Muscle of arm (tissue), 12 donors: ENCODE data around the gene PLXNC1. TPM values are rescaled to one million over a fixed set of nuclear protein-coding genes. Genes with fewer than 3 reads are reported as not detected.

Experiments used
- DNase-seq: peaks from one replicate; pipeline ENCODE4 v3.0.0-alpha.2; 2013
- polyA plus RNA-seq, 12 donors: library from polyadenylated mRNA; unstranded; fragments of 120-200 nt; gene quantifications; one replicate each; pipeline ENCODE4 v1.2.1, GENCODE V29; 2013; ENCODE audit not compliant: insufficient read length in 12 of 12

The PLXNC1 gene
- polyA plus RNA-seq, 12 donors = 11.8 to 28.1 (median 19.9) TPM; not detected in 1

- DNase-seq = no peak
Observed at GRCh38 chr12:94152292-94153078, 4.1 kb downstream of the PLXNC1 start.

- DNase-seq = no peak
Observed at GRCh38 chr12:94157181-94157580, 8.8 kb downstream of the PLXNC1 start.

GRCh38 chr12:94157981-94158411 lies 9.6 kb downstream of the PLXNC1 start:
- DNase-seq = no peak

DNA sequence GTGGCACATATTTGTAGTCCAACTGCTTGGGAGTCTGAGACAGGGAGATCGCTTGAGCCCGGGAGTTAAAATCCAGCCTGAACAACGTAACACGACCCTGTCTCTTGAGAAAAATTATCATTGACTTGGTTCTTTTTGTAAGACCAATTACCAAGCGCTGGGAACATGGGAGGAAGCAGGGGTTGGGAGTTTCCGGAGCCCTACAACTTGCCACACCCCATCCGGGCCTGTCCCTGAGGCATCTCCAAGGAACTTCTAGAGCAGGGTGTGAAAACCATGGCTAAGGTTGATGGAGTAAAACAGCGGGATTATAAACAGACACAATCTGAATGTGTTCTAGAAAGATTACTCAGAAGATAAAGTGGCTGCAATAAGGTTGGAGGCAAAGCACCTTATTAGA lies 10.3 kb downstream of the PLXNC1 start:
- DNase-seq = no peak

DNA sequence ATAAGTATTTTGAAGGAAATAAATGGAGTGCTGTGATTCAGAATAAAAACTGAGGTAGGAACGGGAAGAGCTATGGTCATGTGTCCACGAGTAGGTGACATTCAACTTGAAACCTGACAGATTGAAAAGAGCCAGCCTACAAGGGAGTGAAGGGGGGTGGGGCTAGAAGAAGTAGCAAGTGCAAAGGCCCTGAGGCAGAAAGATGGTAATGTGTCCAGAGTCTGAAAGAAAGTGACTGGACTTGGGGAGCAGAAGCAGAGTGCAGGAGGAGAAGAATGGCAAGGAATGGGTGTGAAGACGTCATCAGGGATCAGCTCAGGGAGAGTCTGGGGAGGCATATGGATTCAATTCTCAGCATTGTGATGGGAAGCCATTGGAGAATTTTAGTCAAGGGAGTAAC lies 13.7 kb downstream of the PLXNC1 start:
- no peak for DNase-seq

- DNase-seq = no peak
Observed at GRCh38 chr12:94163850-94164249, 15.5 kb downstream of the PLXNC1 start.

DNA sequence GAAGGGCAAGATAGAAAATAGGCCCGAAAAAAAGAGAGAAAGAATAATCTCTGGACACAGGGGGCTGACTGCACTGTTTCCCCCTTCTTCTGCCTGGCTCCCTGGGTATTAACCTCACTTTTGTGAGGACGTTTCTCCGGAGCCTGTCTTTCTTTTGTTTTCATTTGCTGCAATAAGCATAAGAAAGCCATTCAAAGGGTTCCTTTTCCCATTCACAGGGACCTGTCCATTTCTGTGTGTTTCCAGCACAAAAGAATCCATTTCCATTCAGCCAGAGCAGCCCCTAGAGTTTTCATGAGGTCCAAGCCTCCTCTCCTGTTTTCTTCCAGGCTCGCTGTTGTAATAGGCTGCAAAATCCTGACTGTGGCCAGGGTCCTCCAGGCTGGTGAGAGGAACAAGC lies 16.8 kb downstream of the PLXNC1 start:
- peak; percentile 13 for DNase-seq

GRCh38 chr12:94165670-94166364 lies 17.4 kb downstream of the PLXNC1 start:
- DNase-seq = no peak

- DNase-seq = no peak
Observed at GRCh38 chr12:94167071-94167755, 18.8 kb downstream of the PLXNC1 start.

- no peak for DNase-seq
Observed at GRCh38 chr12:94167756-94168416, 19.5 kb downstream of the PLXNC1 start.

GRCh38 chr12:94169495-94169894 lies 21.1 kb downstream of the PLXNC1 start:
- DNase-seq = no peak

DNA sequence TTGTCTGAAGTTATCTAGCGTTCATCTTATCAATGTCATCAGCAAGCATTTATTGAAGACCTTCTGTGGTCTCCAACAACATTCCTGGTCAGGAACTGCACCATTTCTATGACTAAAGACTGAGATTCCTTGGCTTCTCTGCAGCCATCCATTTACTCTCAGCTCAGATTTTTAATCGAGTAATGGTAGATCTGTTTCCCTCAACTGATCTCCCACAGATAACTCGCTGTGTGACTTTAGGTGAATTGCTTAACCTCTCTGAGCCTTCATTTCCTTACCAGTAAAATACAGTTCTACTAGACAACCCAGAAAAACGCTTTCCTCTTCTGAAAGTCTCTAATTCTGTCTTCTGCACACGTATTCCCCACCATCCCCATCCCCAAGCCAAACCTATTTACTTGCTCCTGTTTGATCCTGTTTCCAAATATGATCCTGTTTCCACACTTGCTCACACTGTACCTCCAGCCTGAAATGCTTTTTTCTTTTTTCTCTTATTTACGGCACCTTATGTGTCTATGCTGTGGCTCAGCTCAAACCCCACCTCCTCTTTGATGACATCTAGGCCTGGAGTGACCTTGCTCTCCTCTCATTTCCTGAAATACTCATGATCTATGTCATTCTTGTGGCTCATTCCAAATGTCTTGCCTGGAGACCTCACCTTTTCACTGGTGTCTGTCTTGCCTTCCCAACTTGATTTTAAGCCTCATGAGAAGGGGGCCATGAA lies 21.8 kb downstream of the PLXNC1 start:
- DNase-seq = no peak

GRCh38 chr12:94170690-94171594 lies 22.6 kb downstream of the PLXNC1 start:
- no peak for DNase-seq

DNA sequence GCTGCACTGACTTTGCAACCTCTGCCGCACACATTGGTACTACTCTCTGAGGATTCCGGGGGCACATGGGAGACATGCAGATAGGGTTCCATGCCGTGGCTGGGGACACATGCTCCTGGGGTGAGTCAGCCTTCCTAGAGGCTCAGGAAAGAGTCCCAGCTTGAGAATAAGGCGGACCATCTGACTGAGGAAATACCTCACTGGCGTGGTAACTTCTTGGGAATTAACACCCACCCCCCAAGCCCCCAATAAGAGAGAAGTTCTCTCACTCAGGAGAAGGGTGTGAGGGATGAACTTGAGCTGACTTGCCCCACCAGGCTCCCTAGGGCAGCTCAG lies 23.2 kb downstream of the PLXNC1 start:
- DNase-seq = no peak

DNA sequence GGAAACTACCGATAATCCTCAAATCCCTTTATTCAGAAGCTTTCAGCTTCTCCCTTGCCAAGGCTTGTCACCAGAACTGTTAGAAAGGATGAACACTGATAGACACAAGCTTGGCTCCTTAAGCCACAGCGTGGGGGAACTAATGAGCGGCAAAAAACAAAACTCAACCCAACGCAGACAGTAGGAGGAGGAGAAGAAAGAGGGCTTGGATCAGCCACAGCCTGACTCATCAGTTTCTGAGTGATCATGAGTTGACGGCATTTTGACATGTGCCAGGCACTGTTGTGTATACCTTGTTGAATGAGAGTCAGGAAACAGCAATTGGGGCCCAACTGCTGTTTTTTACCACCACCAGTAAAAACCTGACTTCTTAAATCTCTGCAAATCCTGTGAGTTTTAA lies 23.7 kb downstream of the PLXNC1 start:
- no peak for DNase-seq

- no peak for DNase-seq
Observed at GRCh38 chr12:94172973-94173372, 24.6 kb downstream of the PLXNC1 start.

DNA sequence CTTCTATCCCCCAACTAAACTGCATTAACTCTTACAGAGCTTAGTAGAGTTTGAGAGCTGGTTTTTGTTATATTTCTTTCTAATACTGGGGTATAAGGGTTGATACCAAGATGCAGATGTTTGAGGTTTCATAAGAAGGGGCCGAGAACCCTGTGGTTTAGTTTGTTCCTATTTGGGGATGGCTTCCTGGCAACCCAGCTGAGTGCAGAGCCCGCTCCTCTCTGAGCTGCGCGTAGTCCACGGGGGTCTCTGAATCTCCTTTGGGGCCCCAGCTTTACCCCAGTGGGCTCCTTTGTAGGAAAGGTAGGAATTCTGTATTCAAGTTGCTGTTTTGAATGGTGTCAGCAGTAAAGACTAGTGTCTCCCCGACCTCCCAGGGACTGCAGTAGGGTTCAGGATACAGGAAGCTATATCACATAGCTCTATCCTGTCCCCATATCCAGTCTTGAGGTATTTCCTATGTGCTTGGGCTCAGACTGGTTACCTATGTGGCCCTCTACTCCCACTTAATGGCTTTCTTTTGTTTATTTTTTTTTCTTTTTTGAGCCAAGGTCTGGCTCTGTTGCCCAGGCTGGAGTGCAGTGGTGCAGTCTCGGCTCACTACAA lies 25.4 kb downstream of the PLXNC1 start:
- DNase-seq = no peak

DNA sequence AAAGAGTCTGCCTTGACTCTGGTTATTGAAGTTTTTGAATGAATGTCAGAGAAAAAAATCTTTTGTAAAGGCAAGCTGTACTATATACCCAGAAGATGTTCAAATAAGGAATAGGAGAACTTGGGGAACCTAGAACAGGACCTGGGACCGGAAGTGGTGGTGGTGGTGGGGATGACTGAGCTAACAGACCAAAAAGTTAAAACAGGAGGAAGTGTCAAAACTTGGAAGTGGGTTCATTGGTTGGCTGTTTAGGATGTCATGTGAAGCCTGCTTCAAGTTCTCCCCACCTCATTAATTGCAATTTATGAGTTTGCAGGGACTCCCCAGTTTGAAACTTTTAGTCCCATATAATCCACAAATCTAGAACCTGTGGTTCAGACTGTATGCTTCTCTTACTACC lies 26.2 kb downstream of the PLXNC1 start:
- no peak for DNase-seq

DNA sequence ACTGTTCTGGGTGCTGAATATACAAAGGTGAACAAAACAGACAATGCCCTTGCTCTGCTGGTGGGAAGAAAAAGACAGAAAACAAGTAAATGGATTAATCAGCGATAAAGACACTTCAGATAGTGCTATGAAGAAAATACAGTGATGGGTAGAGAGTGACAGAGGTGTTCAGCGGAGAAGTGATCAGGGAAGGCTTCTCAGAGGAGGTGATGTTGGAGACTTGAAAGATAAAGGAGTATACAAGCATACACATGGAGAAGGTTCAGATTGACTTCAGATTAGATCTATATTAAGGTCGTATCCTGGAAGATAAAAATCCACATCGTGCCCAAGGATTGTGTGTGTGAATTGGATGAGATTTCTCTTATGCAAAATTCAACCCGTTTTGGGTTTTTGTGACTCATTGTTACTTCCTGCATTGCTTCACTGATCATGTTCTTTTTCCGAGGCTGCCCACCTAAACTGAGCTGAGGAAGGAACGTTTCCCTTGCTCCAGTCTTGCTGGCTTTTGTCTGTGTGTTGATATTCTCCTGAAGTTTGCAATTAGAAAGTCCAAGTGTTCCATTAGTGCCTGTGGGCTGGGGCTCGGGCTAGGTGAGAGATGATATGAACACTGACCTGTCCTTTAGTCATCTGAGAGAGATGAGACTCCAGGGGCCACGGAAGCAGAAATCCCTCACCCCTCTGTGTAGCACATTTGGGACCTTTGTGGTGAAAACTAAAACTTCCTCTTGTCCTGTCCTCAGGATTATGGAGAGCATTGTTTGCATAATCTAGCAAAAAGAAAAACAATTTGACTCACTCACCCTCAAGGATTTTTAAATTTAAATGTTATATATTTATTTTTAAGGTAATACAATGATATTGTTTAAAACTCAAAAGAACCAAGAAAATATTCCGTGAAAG lies 27.6 kb downstream of the PLXNC1 start:
- DNase-seq = no peak
